ENCODE results near the gene ZFYVE26.

DNA sequence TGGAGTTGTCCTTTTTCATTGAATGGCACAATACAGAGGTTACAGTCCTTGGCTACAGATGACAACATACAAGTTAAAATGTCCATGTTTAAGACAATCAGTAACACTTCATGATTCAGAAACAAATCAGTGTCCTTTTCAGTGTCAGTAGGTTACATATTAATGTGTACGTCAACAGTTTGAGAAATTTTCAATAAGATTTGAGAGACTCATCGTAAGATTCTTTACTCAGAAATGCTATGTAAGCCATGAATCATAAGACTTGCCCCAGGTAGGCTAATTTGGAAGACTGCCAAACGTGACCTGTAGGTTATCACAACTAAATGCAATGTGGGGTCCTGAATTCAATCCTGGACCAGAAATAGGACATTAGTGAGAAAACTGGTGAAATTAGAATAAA lies 111.2 kb downstream of the ZFYVE26 start:
- TF ChIP-seq POLR2A (IDR thresholded peaks at IDR 0.05; ENCODE audit: low read length) (no peak), GATA1 (IDR thresholded peaks at IDR 0.05; ENCODE audit: low read depth, low read length) (no peak)

All from erythroblast (primary cell).